ENCODE data around the gene DHRS7C.

GRCh38 chr17:9776911-9777310, 14.5 kb downstream of the DHRS7C start:
- TF ChIP-seq, protein P1, sequence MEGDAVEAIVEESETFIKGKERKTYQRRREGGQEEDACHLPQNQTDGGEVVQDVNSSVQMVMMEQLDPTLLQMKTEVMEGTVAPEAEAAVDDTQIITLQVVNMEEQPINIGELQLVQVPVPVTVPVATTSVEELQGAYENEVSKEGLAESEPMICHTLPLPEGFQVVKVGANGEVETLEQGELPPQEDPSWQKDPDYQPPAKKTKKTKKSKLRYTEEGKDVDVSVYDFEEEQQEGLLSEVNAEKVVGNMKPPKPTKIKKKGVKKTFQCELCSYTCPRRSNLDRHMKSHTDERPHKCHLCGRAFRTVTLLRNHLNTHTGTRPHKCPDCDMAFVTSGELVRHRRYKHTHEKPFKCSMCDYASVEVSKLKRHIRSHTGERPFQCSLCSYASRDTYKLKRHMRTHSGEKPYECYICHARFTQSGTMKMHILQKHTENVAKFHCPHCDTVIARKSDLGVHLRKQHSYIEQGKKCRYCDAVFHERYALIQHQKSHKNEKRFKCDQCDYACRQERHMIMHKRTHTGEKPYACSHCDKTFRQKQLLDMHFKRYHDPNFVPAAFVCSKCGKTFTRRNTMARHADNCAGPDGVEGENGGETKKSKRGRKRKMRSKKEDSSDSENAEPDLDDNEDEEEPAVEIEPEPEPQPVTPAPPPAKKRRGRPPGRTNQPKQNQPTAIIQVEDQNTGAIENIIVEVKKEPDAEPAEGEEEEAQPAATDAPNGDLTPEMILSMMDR (IDR thresholded peaks at IDR 0.05) = no peak
- no peak for TF ChIP-seq POLR2A (IDR thresholded peaks at IDR 0.05)
